Measurements from ENCODE around the gene TOPAZ1.

DNA sequence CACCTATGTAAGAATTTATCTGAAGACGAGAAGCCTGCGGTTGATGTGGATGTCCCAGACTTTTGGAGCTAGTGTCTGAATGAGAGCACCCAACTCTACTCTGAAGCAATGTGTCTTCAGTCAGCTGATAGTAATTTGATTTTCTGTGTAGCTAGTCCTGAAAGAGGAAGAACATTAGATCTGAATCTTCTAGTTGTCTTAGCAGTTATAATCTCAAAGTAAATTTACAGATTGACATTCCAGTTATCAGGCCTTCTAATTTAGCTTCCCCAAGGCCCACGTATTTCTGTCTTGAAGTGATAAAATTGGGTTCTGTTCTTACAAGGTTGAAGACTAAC is 98.3 kb downstream of the TOPAZ1 start:
- TF ChIP-seq, protein P1, sequence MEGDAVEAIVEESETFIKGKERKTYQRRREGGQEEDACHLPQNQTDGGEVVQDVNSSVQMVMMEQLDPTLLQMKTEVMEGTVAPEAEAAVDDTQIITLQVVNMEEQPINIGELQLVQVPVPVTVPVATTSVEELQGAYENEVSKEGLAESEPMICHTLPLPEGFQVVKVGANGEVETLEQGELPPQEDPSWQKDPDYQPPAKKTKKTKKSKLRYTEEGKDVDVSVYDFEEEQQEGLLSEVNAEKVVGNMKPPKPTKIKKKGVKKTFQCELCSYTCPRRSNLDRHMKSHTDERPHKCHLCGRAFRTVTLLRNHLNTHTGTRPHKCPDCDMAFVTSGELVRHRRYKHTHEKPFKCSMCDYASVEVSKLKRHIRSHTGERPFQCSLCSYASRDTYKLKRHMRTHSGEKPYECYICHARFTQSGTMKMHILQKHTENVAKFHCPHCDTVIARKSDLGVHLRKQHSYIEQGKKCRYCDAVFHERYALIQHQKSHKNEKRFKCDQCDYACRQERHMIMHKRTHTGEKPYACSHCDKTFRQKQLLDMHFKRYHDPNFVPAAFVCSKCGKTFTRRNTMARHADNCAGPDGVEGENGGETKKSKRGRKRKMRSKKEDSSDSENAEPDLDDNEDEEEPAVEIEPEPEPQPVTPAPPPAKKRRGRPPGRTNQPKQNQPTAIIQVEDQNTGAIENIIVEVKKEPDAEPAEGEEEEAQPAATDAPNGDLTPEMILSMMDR (conservative IDR thresholded peaks at IDR 0.05 in 1 of 2, IDR thresholded peaks at IDR 0.05 in 1 of 2; ENCODE audit: extremely low read depth in 1 of 2, insufficient read depth in 1 of 2, low read depth in 1 of 2, low read length in 2 of 2), result no peak
- no peak for TF ChIP-seq EZH2 (IDR thresholded peaks at IDR 0.05; ENCODE audit: borderline replicate concordance, low read length)
